Activated B cell treated with CpG ODN at 0.5 μM for 24 hours (primary cell): ENCODE measurements around the gene BRD2. TPM values are rescaled to one million over a fixed set of nuclear protein-coding genes. Genes with fewer than 3 reads are reported as not detected.

Experiments used
- ATAC-seq: fragments of 200-7000 bp; cut with Tn5 transposase; one replicate; pipeline ENCODE4 v1.10.0; 2021; ENCODE audit warnings: low read depth, mild to moderate bottlenecking, moderate library complexity
- CTCF ChIA-PET: fragments of 350-600 bp; sonication (Branson Sonifier 250); formaldehyde crosslinking; loops from one replicate; lab custom pipeline; 2021; ENCODE audit warnings: antibody characterized with exemption; lab: Charles Lee
- POLR2A ChIA-PET: fragments of 350-600 bp; sonication (Branson Sonifier 250); formaldehyde crosslinking; loops from one replicate; lab custom pipeline; 2021; ENCODE audit warnings: antibody characterized with exemption; lab: Charles Lee
- DNase-seq: peaks from one replicate; pipeline ENCODE4 v3.0.0; 2022
- H3K27ac Mint-ChIP-seq: one replicate; pipeline ENCODE4 v1.8.0; 2020; ENCODE audit warnings: mixed read lengths
- H3K27me3 Mint-ChIP-seq: one replicate; pipeline ENCODE4 v1.8.0; 2021; ENCODE audit warnings: mixed read lengths
- H3K36me3 Mint-ChIP-seq: one replicate; pipeline ENCODE4 v1.8.0; 2021; ENCODE audit warnings: low read depth, mixed read lengths
- H3K4me1 Mint-ChIP-seq: one replicate; pipeline ENCODE4 v1.8.0; 2021; ENCODE audit warnings: mixed read lengths
- H3K4me3 Mint-ChIP-seq: one replicate; pipeline ENCODE4 v1.8.0; 2020; ENCODE audit warnings: mild to moderate bottlenecking, mixed read lengths
- H3K9me3 Mint-ChIP-seq: one replicate; pipeline ENCODE4 v1.8.0; 2020; ENCODE audit warnings: mixed read lengths
- CTCF ChIP-seq: fragments of 200-600 bp; IDR thresholded peaks from one replicate; pipeline ENCODE4 v1.8.0; 2022; ENCODE audit warnings: antibody characterized with exemption, mild to moderate bottlenecking
- intact Hi-C: fragments of 100-400 bp; cut with micrococcal nuclease; formaldehyde crosslinking; loops from one replicate; pipeline ENCODE4 v1.15.1; 2024
- total RNA-seq: library from RNA; stranded (reverse); gene quantifications from 2 replicates; pipeline ENCODE4 v1.2.3, GENCODE V29; 2022

Gene BRD2
- total RNA-seq, 1 donor from 2014 or later, result 370 TPM

GRCh38 chr6:33013608-33014007, 45.2 kb downstream of the BRD2 start:
- ATAC-seq, result no peak
- TF ChIP-seq CTCF, result no peak
- Mint-ChIP-seq H3K36me3 (peaks cover 8% of the 10 kb centered on the region), H3K4me3 (no peak overlapping the region), H3K27ac (no peak overlapping the region), H3K9me3 (no peaks in the 10 kb centered on the region), H3K4me1 (peaks cover 67% of the 10 kb centered on the region), H3K27me3 (no peaks in the 10 kb centered on the region)
- intact Hi-C loops, result loop anchor here (1.0 to 2.0 kb wide), 8 partner anchors 15 to 235 kb away; no protein-coding TSS in a partner anchor
- no peak for DNase-seq
- POLR2A ChIA-PET, result interaction anchor here (0.8 to 28.8 kb wide), 4 partner anchors 13 to 64 kb away, joined by 3 to 2264 read pairs (median 14); partner anchors contain the start of genes HLA-DPA1 and HLA-DPB1
- CTCF ChIA-PET, result interaction anchor here (0.7 to 10.8 kb wide), 10 partner anchors 11 to 235 kb away, joined by 3 to 240 read pairs (median 17); partner anchors contain the start of genes HLA-DPA1 and HLA-DPB1

- Mint-ChIP-seq H3K9me3 (no peaks in the 10 kb centered on the region), H3K4me1 (peaks cover 69% of the 10 kb centered on the region), H3K27ac (peak overlapping the region; percentile 98), H3K27me3 (no peaks in the 10 kb centered on the region), H3K36me3 (no peaks in the 10 kb centered on the region), H3K4me3 (peak overlapping the region; percentile 71)
- ATAC-seq, result peak; percentile 34
- CTCF ChIA-PET, result interaction anchor here (0.6 to 10.8 kb wide), 19 partner anchors 13 to 234 kb away, joined by 3 to 240 read pairs (median 5); partner anchors contain the start of genes HLA-DPA1 and HLA-DPB1
- intact Hi-C loops, result loop anchor here (1.0 to 2.0 kb wide), 8 partner anchors 14 to 233 kb away; no protein-coding TSS in a partner anchor
- POLR2A ChIA-PET, result interaction anchor here (0.5 to 28.8 kb wide), 16 partner anchors 10 to 395 kb away, joined by 3 to 2264 read pairs (median 5); partner anchors contain the start of genes HLA-DPA1 and HLA-DPB1
- no peak for TF ChIP-seq CTCF
- no peak for DNase-seq
Observed at GRCh38 chr6:33014841-33015634, 46.6 kb downstream of the BRD2 start.

GRCh38 chr6:33015798-33016197, 47.4 kb downstream of the BRD2 start:
- H3K9me3 Mint-ChIP-seq, result no peaks in the 10 kb centered on the region
- peaks cover 69% of the 10 kb centered on the region for H3K4me1 Mint-ChIP-seq
- no peak for ATAC-seq
- H3K36me3 Mint-ChIP-seq, result no peaks in the 10 kb centered on the region
- DNase-seq, result no peak
- no peaks in the 10 kb centered on the region for H3K27me3 Mint-ChIP-seq
- ChIA-PET CTCF (interaction anchor here (0.7 to 10.8 kb wide), 10 partner anchors 13 to 233 kb away, joined by 3 to 240 read pairs (median 24); partner anchors contain the start of genes HLA-DPA1 and HLA-DPB1), POLR2A (interaction anchor here (0.6 to 28.8 kb wide), 11 partner anchors 13 to 233 kb away, joined by 3 to 2264 read pairs (median 5); partner anchors contain the start of genes HLA-DPA1 and HLA-DPB1)
- TF ChIP-seq CTCF, result no peak
- intact Hi-C loops, result loop anchor here (2.0 kb wide), 2 partner anchors 13 to 103 kb away; no protein-coding TSS in a partner anchor
- peak overlapping the region; percentile 98 for H3K27ac Mint-ChIP-seq
- H3K4me3 Mint-ChIP-seq, result peak overlapping the region; percentile 15

GRCh38 chr6:33017018-33017417, 48.6 kb downstream of the BRD2 start:
- intact Hi-C loops, result no loop called here
- peaks cover 72% of the 10 kb centered on the region for H3K4me1 Mint-ChIP-seq
- ChIA-PET POLR2A (interaction anchor here (1.0 to 28.8 kb wide), 7 partner anchors 12 to 231 kb away, joined by 3 to 2264 read pairs (median 25); partner anchors contain the start of genes HLA-DPA1 and HLA-DPB1), CTCF (interaction anchor here (0.9 to 10.8 kb wide), 10 partner anchors 11 to 232 kb away, joined by 3 to 240 read pairs (median 14); partner anchors contain the start of genes HLA-DPA1 and HLA-DPB1)
- peak overlapping the region; percentile 98 for H3K27ac Mint-ChIP-seq
- ATAC-seq (no peak), DNase-seq (no peak)
- H3K36me3 Mint-ChIP-seq, result no peaks in the 10 kb centered on the region
- H3K4me3 Mint-ChIP-seq, result no peak overlapping the region
- no peaks in the 10 kb centered on the region for H3K27me3 Mint-ChIP-seq
- no peak for TF ChIP-seq CTCF
- H3K9me3 Mint-ChIP-seq, result no peaks in the 10 kb centered on the region
